ENCODE measurements around the gene TET2. TPM values are rescaled to one million over a fixed set of nuclear protein-coding genes. Genes with fewer than 3 reads are reported as not detected.

Gene TET2
- total RNA-seq, 1 experiment from 2014 or later, result 3.4 TPM

DNA sequence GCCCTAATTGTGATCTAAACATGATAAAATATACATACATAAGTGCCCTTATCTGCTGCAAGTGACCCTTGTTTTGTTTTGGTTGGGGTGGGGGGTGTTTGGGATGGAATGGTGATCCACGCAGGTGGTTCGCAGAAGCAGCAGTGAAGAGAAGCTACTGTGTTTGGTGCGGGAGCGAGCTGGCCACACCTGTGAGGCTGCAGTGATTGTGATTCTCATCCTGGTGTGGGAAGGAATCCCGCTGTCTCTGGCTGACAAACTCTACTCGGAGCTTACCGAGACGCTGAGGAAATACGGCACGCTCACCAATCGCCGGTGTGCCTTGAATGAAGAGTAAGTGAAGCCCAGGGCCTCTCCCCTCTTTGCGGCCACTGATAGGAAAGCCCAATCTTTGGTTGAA lies 96.8 kb downstream of the TET2 start (continued):
- TF ChIP-seq ZNF281 (CRISPR knock-in tag; IDR thresholded peaks at IDR 0.05) (no peak), KAT7 (CRISPR knock-in tag; IDR thresholded peaks at IDR 0.05; ENCODE audit: borderline replicate concordance) (no peak), FOXP1 (CRISPR knock-in tag; IDR thresholded peaks at IDR 0.05; ENCODE audit: borderline replicate concordance) (no peak), USF1 (CRISPR knock-in tag; IDR thresholded peaks at IDR 0.05) (no peak), FOXP4 (CRISPR knock-in tag; IDR thresholded peaks at IDR 0.05) (no peak), E2F4 (CRISPR knock-in tag; IDR thresholded peaks at IDR 0.05; ENCODE audit: borderline replicate concordance, low read depth) (no peak), TP53 (CRISPR knock-in tag; IDR thresholded peaks at IDR 0.05) (no peak), CTCF (IDR thresholded peaks at IDR 0.05) (no peak), JAZF1 (CRISPR knock-in tag; IDR thresholded peaks at IDR 0.05) (no peak), RORB (CRISPR knock-in tag; IDR thresholded peaks at IDR 0.05) (no peak)
- TF ChIP-seq, protein P1, sequence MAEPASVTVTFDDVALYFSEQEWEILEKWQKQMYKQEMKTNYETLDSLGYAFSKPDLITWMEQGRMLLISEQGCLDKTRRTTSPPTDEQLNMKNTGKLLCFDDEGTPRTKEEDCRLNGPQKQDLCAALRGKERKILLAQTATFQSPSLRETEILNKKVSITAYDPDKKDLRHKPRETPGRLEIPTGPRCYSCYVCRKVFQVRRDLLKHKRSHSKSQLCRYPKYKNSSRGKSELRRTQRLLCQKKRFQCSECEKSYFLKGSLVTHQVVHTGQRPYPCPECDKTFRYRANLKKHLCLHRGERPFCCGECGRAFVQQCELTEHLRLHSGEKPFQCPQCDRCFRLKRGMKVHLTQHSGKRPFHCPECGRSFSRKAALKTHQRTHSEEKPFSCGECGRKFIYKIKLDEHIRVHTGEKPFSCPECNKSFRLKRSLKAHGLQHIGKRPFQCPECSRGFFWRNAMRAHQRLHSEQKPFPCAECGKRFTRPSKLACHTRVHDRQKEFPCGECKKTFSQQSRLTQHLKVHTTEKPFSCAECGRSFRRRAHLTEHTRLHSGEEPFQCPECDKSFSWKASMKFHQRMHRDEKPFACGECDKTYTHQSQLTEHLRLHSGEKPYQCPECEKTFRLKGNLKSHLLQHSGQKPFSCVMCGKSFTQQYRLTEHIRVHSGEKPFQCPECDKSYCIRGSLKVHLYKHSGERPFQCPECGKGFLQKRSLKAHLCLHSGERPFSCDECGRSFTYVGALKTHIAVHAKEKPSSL (CRISPR knock-in tag; conservative IDR thresholded peaks at IDR 0.05), result no peak
- TF ChIP-seq, protein P2, sequence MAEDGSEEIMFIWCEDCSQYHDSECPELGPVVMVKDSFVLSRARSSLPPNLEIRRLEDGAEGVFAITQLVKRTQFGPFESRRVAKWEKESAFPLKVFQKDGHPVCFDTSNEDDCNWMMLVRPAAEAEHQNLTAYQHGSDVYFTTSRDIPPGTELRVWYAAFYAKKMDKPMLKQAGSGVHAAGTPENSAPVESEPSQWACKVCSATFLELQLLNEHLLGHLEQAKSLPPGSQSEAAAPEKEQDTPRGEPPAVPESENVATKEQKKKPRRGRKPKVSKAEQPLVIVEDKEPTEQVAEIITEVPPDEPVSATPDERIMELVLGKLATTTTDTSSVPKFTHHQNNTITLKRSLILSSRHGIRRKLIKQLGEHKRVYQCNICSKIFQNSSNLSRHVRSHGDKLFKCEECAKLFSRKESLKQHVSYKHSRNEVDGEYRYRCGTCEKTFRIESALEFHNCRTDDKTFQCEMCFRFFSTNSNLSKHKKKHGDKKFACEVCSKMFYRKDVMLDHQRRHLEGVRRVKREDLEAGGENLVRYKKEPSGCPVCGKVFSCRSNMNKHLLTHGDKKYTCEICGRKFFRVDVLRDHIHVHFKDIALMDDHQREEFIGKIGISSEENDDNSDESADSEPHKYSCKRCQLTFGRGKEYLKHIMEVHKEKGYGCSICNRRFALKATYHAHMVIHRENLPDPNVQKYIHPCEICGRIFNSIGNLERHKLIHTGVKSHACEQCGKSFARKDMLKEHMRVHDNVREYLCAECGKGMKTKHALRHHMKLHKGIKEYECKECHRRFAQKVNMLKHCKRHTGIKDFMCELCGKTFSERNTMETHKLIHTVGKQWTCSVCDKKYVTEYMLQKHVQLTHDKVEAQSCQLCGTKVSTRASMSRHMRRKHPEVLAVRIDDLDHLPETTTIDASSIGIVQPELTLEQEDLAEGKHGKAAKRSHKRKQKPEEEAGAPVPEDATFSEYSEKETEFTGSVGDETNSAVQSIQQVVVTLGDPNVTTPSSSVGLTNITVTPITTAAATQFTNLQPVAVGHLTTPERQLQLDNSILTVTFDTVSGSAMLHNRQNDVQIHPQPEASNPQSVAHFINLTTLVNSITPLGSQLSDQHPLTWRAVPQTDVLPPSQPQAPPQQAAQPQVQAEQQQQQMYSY (CRISPR knock-in tag; IDR thresholded peaks at IDR 0.05), result no peak
- TF ChIP-seq, protein P3, sequence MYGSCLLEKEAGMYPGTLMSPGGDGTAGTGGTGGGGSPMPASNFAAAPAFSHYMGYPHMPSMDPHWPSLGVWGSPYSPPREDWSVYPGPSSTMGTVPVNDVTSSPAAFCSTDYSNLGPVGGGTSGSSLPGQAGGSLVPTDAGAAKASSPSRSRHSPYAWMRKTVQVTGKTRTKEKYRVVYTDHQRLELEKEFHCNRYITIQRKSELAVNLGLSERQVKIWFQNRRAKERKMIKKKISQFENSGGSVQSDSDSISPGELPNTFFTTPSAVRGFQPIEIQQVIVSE (CRISPR knock-in tag; IDR thresholded peaks at IDR 0.05; ENCODE audit: borderline replicate concordance), result no peak

Data from WTC11 (cell line).